ENCODE data around the gene PTPN3. TPM values are rescaled to one million over a fixed set of nuclear protein-coding genes. Genes with fewer than 3 reads are reported as not detected.

PTPN3 gene
- total and polyA plus RNA-seq, 10 of the 15 experiments (the other 5 are each of a cell fraction or from before 2014, with no cell fraction given), result 0.18 to 1.3 (median 0.39) TPM

- no peak overlapping the region for H3K27ac ChIP-seq (ENCODE audit: control insufficient read depth, insufficient read depth)
- no peaks in the 10 kb centered on the region for H3K79me2 ChIP-seq (ENCODE audit: control insufficient read depth, insufficient read depth, low read length)
- H3K9me3 ChIP-seq (replicated peaks; ENCODE audit: control insufficient read depth, insufficient read depth, low read length), result no peaks in the 10 kb centered on the region
- DNase-seq (ENCODE audit: low read depth, low spot score) (no peak), FAIRE-seq (no peak), ATAC-seq (no peak)
- CTCF ChIA-PET, result interaction anchor here (1.1 to 5.3 kb wide), 4 partner anchors 8 to 19 kb away, joined by 4 to 69 read pairs (median 12); no protein-coding TSS in a partner anchor
- POLR2A ChIA-PET, result interaction anchor here (0.6 kb wide), 1 partner anchor 333 kb away, joined by 4 read pairs; no protein-coding TSS in a partner anchor
- in situ Hi-C loops (cut with MboI), result no loop called here
- no peaks in the 10 kb centered on the region for H3K36me3 ChIP-seq (ENCODE audit: control insufficient read depth in 2 of 2, insufficient read depth in 2 of 2, low read length in 1 of 2)
- H3K27me3 ChIP-seq (replicated peaks in 1 of 2; ENCODE audit: control insufficient read depth in 2 of 2, insufficient read depth in 2 of 2, low read length in 1 of 2), result no peaks in the 10 kb centered on the region
- no peak for TF ChIP-seq KAT2A (conservative IDR thresholded peaks at IDR 0.05; ENCODE audit: control insufficient read depth, low read depth, low read length)
- TF ChIP-seq ELK1 (IDR thresholded peaks at IDR 0.05; ENCODE audit: low read depth, low read length), result no peak
- no peak for TF ChIP-seq NFYA (IDR thresholded peaks at IDR 0.05; ENCODE audit: borderline replicate concordance, low read depth, low read length)
- TF ChIP-seq KDM1A (IDR thresholded peaks at IDR 0.05; ENCODE audit: borderline replicate concordance), result no peak
- no peak for TF ChIP-seq STAT1 (conservative IDR thresholded peaks at IDR 0.05)
- no peak for TF ChIP-seq HDGF (IDR thresholded peaks at IDR 0.05)
- TF ChIP-seq SIX5 (IDR thresholded peaks at IDR 0.05; ENCODE audit: low read depth, low read length, severe bottlenecking), result no peak
- TF ChIP-seq SKIL (IDR thresholded peaks at IDR 0.05; ENCODE audit: low read depth, poor library complexity, severe bottlenecking), result no peak
- TF ChIP-seq CBFB (IDR thresholded peaks at IDR 0.05; ENCODE audit: low read depth), result no peak
- no peak for TF ChIP-seq MYC (IDR thresholded peaks at IDR 0.05; ENCODE audit: insufficient read depth, insufficient read length, insufficient replicate concordance, low read length, severe bottlenecking)
- TF ChIP-seq BMI1 (IDR thresholded peaks at IDR 0.05; ENCODE audit: borderline replicate concordance), result no peak
- TF ChIP-seq CTCF (IDR thresholded peaks at IDR 0.05 in 2 of 3, conservative IDR thresholded peaks at IDR 0.05 in 1 of 3; ENCODE audit: control insufficient read depth in 2 of 3, extremely low read depth in 1 of 3, insufficient read depth in 1 of 3, low read depth in 3 of 3, low read length in 3 of 3), result no peak
- TF ChIP-seq E4F1 (IDR thresholded peaks at IDR 0.05; ENCODE audit: borderline replicate concordance, partially characterized antibody), result no peak
- H3K4me2 ChIP-seq (ENCODE audit: control insufficient read depth, insufficient read depth), result no peak overlapping the region
- H3K9ac ChIP-seq (ENCODE audit: control insufficient read depth, insufficient read depth, low read length), result no peak overlapping the region
- RAD21 ChIA-PET (ENCODE audit: unreplicated experiment), result interaction anchor here (0.8 to 1.9 kb wide), 2 partner anchors 9 to 37 kb away, joined by 3 to 6 read pairs; no protein-coding TSS in a partner anchor
- no peaks in the 10 kb centered on the region for H3K4me1 ChIP-seq (ENCODE audit: control insufficient read depth, insufficient read depth, low read length)
- intact Hi-C loops (cut with micrococcal nuclease; ENCODE audit: unreplicated experiment), result no loop called here
- no peaks in the 10 kb centered on the region for H4K20me1 ChIP-seq (ENCODE audit: control insufficient read depth, insufficient read depth)
- SMC1A ChIA-PET (ENCODE audit: uncharacterized antibody, unreplicated experiment), result interaction anchor here (1.4 to 4.8 kb wide), 6 partner anchors 8 to 21 kb away, joined by 4 to 34 read pairs (median 5); no protein-coding TSS in a partner anchor
- no peak overlapping the region for H3K4me3 ChIP-seq
- no TSS peak for BruUV-seq (replicated peaks)
- no peak overlapping the region for H2AFZ ChIP-seq (ENCODE audit: control insufficient read depth, low read depth, low read length)
- WGBS (ENCODE audit: insufficient coverage, insufficient replicate concordance, low lambda C conversion rate, missing lambda C conversion rate), result 77% methylated on average over 12 of the region's 12 CpGs
Measured at GRCh38 chr9:109449036-109449798, 48.9 kb downstream of the PTPN3 start.

Data from GM12878 (cell line).